Small intestine (tissue), 7 donors: ENCODE measurements around the gene KRT83. TPM values are rescaled to one million over a fixed set of nuclear protein-coding genes. Genes with fewer than 3 reads are reported as not detected.

Source experiments
- DNase-seq, 2 donors: peaks; one replicate each; pipeline versions ENCODE4 v3.0.0 to v3.0.0-alpha.2; 2013
- FAIRE-seq: peaks from 2 replicates; lab custom pipeline; 2012; peaks lifted over from hg19 to GRCh38; lab: Jason Lieb, UNC
- H3K27ac ChIP-seq, 3 donors: one replicate each; pipeline ENCODE4 v1.5.1; 2013; ENCODE audit warnings: low read length in 2 of 3, mild to moderate bottlenecking in 2 of 3, control low read depth in 1 of 3, inconsistent platforms in 1 of 3, low read depth in 1 of 3, moderate library complexity in 1 of 3
- H3K27me3 ChIP-seq, 3 donors: one replicate each; pipeline ENCODE4 v1.6.1; 2013; ENCODE audit warnings: low read length in 3 of 3, inconsistent platforms in 1 of 3; ENCODE audit not compliant: control insufficient read depth in 3 of 3, insufficient read depth in 3 of 3
- H3K36me3 ChIP-seq, 3 donors: one replicate each; pipeline ENCODE4 v1.6.1; 2013; ENCODE audit warnings: low read length in 3 of 3, inconsistent platforms in 1 of 3, low read depth in 1 of 3, mild to moderate bottlenecking in 1 of 3, moderate library complexity in 1 of 3; ENCODE audit not compliant: control insufficient read depth in 3 of 3, insufficient read depth in 2 of 3
- H3K4me1 ChIP-seq, 3 donors: one replicate each; pipeline ENCODE4 v1.6.1; 2013; ENCODE audit warnings: low read length in 2 of 3, inconsistent platforms in 1 of 3, low read depth in 1 of 3, mild to moderate bottlenecking in 1 of 3, moderate library complexity in 1 of 3; ENCODE audit not compliant: control insufficient read depth in 3 of 3, insufficient read depth in 2 of 3
- H3K4me3 ChIP-seq, 3 donors: one replicate each; pipeline ENCODE4 v1.5.1; 2013; ENCODE audit warnings: low read length in 3 of 3, control low read depth in 1 of 3, inconsistent platforms in 1 of 3, low read depth in 1 of 3, mild to moderate bottlenecking in 1 of 3, moderate library complexity in 1 of 3
- H3K9me3 ChIP-seq, 2 donors: one replicate each; pipeline ENCODE4 v1.6.1; 2013; ENCODE audit warnings: low read depth in 1 of 2, low read length in 1 of 2; ENCODE audit not compliant: control insufficient read depth in 2 of 2, insufficient read depth in 1 of 2
- WGBS, 3 donors: extraction: QIAGEN DNeasy Blood & Tissue Kit; methylation state at CpG; one replicate each; pipeline ENCODE4 v1.1.7; 2013; 5-methylcytosine and 5-hydroxymethylcytosine counted together
- polyA plus RNA-seq, 4 donors: library from polyadenylated mRNA; stranded (reverse) in 3 of 4; unstranded in 1 of 4; fragments of 200-250 nt in 3 of 4; fragments of 120-200 nt in 1 of 4; gene quantifications; one replicate each; pipeline versions ENCODE4 v1.2.1 to v1.2.3, GENCODE V29; 2013
- donor health status: healthy with polysubstance abuse.
- donor health status: control.
- donor health status: control.
- donor health status: Bipolar disorder and iron deficiency.
- donor health status: healthy.

The KRT83 gene
- polyA plus RNA-seq, 4 donors: 0.03 TPM; not detected in 3

DNA sequence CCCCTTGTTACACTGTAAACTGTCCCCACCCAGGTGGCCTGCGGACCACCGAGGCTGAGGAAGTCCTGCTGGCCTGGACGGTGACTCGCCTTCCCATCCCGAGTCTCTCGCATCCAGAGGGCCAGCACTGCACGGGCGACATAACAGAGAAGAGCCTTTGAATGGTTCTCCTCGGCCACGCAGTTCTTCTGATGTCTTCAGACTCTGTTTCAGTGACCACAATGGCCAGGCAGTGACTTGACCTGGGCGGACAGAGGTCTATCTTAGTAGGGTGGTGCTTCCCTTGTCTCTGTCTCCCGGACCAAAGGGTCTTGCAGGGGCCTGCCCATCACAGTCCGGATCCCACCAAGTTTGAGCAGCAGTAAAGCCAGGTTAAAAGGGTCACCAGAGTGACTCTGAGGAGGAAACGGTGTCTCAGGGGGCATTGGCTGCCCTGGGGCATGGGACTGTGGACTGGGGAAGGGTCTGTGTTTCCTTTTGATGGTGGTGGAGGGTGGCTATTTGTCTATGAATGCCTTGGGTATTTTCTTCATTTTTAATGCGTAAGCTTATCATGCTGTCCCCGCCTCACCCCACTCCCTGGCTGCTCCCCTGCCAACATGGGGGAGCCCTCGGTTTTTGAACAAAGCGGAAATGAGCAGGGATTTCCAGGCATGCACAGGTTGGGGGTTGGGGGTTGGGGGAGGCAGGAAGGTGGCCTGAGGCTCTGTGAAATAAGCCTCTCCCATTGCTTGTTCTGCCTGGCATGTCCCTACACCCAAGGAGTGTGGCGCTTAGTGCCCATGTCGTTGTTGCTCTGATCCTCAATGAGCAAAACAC is 35.8 kb upstream of the KRT83 start:
- 85 to 91% (median 89%) methylated on average over 15 to 20 of the region's 20 CpGs for WGBS, 3 donors
- Histone ChIP-seq H3K4me1 (no peaks in the 10 kb centered on the region), H3K27me3 (peaks cover 0 to 9% (median 5%) of the 10 kb centered on the region in 3 donors), H3K27ac (no peak overlapping the region), H3K4me3 (no peak overlapping the region), H3K36me3 (no peaks in the 10 kb centered on the region), H3K9me3 (no peaks in the 10 kb centered on the region)
- DNase-seq (no peak), FAIRE-seq (no peak)

DNA sequence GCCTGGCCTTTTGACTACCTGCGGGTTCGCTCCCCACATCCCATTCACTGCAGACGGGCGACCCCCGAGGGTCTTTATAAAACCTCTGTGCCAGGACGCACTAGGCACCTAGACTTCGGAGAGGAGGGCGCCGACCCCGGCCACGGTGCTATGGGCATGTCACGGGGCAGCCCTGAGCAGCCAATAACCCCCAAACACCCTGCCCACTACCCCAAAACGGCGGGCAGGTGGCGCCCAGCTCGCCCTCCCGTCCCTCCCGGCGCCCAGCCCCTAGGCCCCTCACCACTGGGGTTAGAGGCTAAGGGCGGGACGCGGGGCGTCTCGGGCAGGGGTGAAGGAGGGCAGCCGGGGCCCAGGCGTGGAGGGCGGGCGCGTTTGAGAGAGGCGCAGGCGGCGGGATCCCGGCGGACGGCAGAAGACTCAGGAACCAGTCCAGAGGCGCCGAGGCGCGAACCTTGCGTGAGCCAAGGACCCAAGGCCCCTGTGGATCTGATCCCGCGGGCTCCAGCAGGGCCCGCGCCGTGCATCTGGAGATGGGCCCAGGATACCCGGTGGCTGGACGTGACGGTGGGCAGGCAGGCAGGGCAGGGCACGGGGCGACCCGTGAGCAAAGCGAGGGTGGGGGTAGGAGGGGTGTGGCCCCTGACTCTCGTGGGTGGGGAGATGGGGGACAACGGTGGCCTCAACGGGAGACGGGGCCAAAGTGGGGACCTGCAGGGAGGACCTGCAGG is 35.0 kb upstream of the KRT83 start:
- Histone ChIP-seq H3K27ac (no peak overlapping the region), H3K4me1 (no peaks in the 10 kb centered on the region), H3K27me3 (peaks cover 0 to 9% (median 5%) of the 10 kb centered on the region in 3 donors), H3K9me3 (no peaks in the 10 kb centered on the region), H3K36me3 (no peaks in the 10 kb centered on the region), H3K4me3 (no peak overlapping the region)
- FAIRE-seq (no peak), DNase-seq (no peak)
- 92 to 94% (median 93%) methylated on average over 50 to 56 of the region's 56 CpGs for WGBS, 3 donors

DNA sequence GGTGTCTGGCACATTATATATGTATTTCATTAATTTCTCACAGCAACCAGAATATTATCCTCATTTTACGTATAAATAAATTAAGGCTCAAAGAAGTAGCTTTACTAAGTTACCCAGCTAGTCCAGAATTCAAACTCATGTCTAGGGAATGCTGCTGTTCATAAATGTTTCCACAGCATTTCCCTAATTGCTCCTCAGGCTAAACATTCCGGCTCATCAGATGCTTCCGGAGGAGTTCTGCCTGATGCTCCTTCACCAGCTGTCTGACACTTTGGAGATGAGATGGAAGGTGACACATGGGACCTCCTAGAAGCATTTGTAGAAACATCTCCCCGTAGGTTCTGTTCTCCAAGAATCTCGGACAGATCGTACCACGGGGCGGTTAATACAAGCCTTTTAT is 34.0 kb upstream of the KRT83 start:
- Histone ChIP-seq H3K4me3 (no peak overlapping the region), H3K27me3 (peaks cover 0 to 12% (median 5%) of the 10 kb centered on the region in 3 donors), H3K9me3 (no peaks in the 10 kb centered on the region), H3K27ac (no peak overlapping the region), H3K36me3 (no peaks in the 10 kb centered on the region), H3K4me1 (no peaks in the 10 kb centered on the region)
- 78 to 91% (median 86%) methylated on average over 8 of the region's 8 CpGs for WGBS, 3 donors
- no peak for DNase-seq
- FAIRE-seq: no peak

DNA sequence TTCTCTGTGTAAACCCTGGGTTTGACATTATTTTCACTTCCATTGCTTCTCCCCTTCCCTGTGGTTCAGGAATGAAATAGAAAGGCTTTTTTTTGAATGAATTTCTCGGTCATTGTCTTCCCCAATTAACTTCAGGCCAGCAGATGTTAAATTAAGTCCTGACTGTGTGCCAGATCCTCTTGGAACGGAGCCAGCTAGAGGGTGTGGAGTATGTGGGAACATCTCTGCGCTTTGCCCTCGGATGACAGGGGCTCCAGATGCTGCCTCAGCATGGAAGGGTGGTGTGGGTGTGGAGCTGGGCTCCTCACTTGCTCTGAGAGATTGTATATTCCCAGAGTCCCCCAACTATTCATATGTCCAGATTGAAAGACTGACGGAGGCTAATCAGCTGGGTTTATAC is 33.0 kb upstream of the KRT83 start:
- H3K4me3 ChIP-seq: no peak overlapping the region
- peaks cover 0 to 12% (median 5%) of the 10 kb centered on the region in 3 donors for H3K27me3 ChIP-seq
- DNase-seq (peak in 1 of 2 donors; percentile 23), FAIRE-seq (no peak)
- H3K27ac ChIP-seq: no peak overlapping the region
- no peaks in the 10 kb centered on the region for H3K36me3 ChIP-seq
- 19 to 26% (median 23%) methylated on average over 5 of the region's 5 CpGs for WGBS, 3 donors
- no peaks in the 10 kb centered on the region for H3K4me1 ChIP-seq
- H3K9me3 ChIP-seq: no peaks in the 10 kb centered on the region

- FAIRE-seq: no peak
- no peak overlapping the region for H3K27ac ChIP-seq
- 56 to 64% (median 63%) methylated on average over 3 of the region's 3 CpGs for WGBS, 3 donors
These were observed 32.6 kb upstream of the KRT83 start for GRCh38 chr12:52353766-52354165.

DNA sequence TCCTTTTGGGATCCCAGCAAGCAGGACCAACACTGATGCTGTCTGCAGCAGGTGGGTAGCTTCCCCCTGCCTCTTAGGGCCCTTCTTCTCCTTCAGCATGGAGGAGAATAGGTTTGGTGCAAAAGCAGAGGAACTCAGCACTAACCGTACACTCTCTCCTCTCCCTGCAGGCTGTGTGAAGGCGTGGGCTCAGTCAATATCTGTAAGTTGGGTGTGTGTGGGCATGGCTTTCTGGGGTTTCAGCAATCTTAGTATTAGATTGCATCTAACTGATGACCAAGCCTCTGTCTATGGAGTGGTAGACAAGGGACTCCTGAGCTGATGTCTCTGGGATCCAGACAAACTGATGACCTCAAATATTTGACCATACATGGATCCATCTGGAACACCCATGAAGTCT is 31.8 kb upstream of the KRT83 start:
- FAIRE-seq (no peak), DNase-seq (no peak)
- Histone ChIP-seq H3K4me1 (no peaks in the 10 kb centered on the region), H3K27ac (no peak overlapping the region), H3K36me3 (no peaks in the 10 kb centered on the region), H3K4me3 (no peak overlapping the region), H3K27me3 (peaks cover 0 to 12% (median 5%) of the 10 kb centered on the region in 3 donors), H3K9me3 (no peaks in the 10 kb centered on the region)
- 67 to 75% (median 75%) methylated on average over 2 of the region's 2 CpGs for WGBS, 3 donors

More at GRCh38 chr12:52353766-52354165, 32.6 kb upstream of the KRT83 start:
- H3K36me3 ChIP-seq: no peaks in the 10 kb centered on the region
- DNase-seq: no peak
- H3K4me1 ChIP-seq: no peaks in the 10 kb centered on the region
- H3K4me3 ChIP-seq: no peak overlapping the region
- peaks cover 0 to 12% (median 5%) of the 10 kb centered on the region in 3 donors for H3K27me3 ChIP-seq
- H3K9me3 ChIP-seq: no peaks in the 10 kb centered on the region

GRCh38 chr12:52351196-52352059 is 30.2 kb upstream of the KRT83 start:
- no peak overlapping the region for H3K4me3 ChIP-seq
- FAIRE-seq (no peak), DNase-seq (no peak)
- H3K9me3 ChIP-seq: no peaks in the 10 kb centered on the region
- H3K4me1 ChIP-seq: peaks cover 0 to 4% (median 0%) of the 10 kb centered on the region in 3 donors
- no peaks in the 10 kb centered on the region for H3K36me3 ChIP-seq
- H3K27me3 ChIP-seq: peaks cover 0 to 12% (median 5%) of the 10 kb centered on the region in 3 donors
- 58 to 61% (median 59%) methylated on average over 9 of the region's 9 CpGs for WGBS, 3 donors
- H3K27ac ChIP-seq: no peak overlapping the region

GRCh38 chr12:52350786-52351185 is 29.6 kb upstream of the KRT83 start:
- no peak for DNase-seq
- no peaks in the 10 kb centered on the region for H3K36me3 ChIP-seq

More at GRCh38 chr12:52350786-52351185, 29.6 kb upstream of the KRT83 start:
- peaks cover 0 to 12% (median 5%) of the 10 kb centered on the region in 3 donors for H3K27me3 ChIP-seq
- no peak for FAIRE-seq
- H3K4me3 ChIP-seq: no peak overlapping the region
- WGBS, 3 donors: 73 to 87% (median 77%) methylated on average over 5 of the region's 5 CpGs
- no peaks in the 10 kb centered on the region for H3K9me3 ChIP-seq
- peaks cover 0 to 4% (median 0%) of the 10 kb centered on the region in 3 donors for H3K4me1 ChIP-seq
- no peak overlapping the region for H3K27ac ChIP-seq
